ENCODE data around the gene SPEN. TPM values are rescaled to one million over a fixed set of nuclear protein-coding genes. Genes with fewer than 3 reads are reported as not detected.

Gene SPEN
- total and polyA plus RNA-seq, 2 of the 13 experiments (the other 11 are each of a cell fraction or from before 2014, with no cell fraction given): 4.8 to 14.0 TPM

DNA sequence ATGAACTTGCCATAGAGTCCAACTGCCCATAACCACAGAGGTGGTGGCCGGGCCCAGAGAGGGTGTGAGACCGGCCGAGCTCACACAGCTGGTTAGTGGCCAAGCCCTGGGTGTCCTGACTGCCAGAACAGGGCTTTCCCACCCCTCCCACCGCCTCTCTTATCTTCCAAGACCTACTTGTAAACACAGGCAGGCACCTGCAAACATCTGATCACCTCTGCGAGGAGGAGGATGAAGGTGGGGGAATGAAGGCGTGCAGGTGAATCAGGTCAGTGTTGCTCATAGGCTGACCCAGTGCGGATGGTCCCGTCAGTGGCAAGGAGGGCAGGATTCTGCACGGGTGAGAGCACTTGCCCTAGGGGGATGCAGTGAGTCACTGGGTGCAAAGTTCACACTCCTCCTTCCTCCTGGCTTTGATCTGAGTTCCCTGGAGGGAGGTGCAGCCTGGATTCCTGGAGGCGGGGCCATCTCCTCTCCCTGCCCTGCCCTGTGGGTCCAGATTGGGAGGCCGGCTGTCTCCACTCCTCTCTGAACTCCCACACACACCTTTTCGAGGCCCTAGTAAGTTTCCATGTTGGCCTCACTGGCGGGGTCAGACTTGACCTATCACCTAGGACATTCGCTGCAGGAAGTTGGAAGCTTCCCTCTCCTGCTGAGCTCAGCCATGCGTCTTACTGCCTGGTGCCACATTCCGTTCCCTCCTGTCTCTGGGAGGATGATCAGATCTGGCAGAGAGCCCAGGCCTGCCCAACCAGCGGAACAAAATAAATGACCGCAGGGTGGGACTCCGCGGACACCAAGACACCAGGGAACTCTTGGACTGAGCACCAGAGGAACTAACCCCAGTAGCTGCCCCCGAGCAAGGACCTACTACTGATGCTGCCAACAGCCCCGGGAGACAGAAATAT is 47.3 kb upstream of the SPEN start (continued):
- TF ChIP-seq ZNF44 (CRISPR knock-in tag; IDR thresholded peaks at IDR 0.05) (no peak), SNAI1 (CRISPR knock-in tag; IDR thresholded peaks at IDR 0.05; ENCODE audit: borderline replicate concordance) (0 out of 2 replicates have a peak, but pooled peaks have one; percentile 91), ZNF138 (CRISPR knock-in tag; IDR thresholded peaks at IDR 0.05; ENCODE audit: low read depth) (no peak), HINFP (CRISPR knock-in tag; IDR thresholded peaks at IDR 0.05; ENCODE audit: low read depth) (no peak), SMARCE1 (IDR thresholded peaks at IDR 0.05; ENCODE audit: borderline replicate concordance) (peak; percentile 35; the same call in 1 of the 2 replicates), HNF1A (IDR thresholded peaks at IDR 0.05; ENCODE audit: low read depth) (0 out of 2 replicates have a peak, but pooled peaks have one; percentile 59), HNF1A (CRISPR knock-in tag; IDR thresholded peaks at IDR 0.05; ENCODE audit: borderline replicate concordance) (peak; percentile 78; the same call in 1 of the 2 replicates), ARHGAP35 (CRISPR knock-in tag; IDR thresholded peaks at IDR 0.05; ENCODE audit: borderline replicate concordance) (no peak; the same call in 1 of the 2 replicates)
- TF ChIP-seq, protein P1, sequence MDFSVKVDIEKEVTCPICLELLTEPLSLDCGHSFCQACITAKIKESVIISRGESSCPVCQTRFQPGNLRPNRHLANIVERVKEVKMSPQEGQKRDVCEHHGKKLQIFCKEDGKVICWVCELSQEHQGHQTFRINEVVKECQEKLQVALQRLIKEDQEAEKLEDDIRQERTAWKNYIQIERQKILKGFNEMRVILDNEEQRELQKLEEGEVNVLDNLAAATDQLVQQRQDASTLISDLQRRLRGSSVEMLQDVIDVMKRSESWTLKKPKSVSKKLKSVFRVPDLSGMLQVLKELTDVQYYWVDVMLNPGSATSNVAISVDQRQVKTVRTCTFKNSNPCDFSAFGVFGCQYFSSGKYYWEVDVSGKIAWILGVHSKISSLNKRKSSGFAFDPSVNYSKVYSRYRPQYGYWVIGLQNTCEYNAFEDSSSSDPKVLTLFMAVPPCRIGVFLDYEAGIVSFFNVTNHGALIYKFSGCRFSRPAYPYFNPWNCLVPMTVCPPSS (IDR thresholded peaks at IDR 0.05): no peak
- TF ChIP-seq, protein P2, sequence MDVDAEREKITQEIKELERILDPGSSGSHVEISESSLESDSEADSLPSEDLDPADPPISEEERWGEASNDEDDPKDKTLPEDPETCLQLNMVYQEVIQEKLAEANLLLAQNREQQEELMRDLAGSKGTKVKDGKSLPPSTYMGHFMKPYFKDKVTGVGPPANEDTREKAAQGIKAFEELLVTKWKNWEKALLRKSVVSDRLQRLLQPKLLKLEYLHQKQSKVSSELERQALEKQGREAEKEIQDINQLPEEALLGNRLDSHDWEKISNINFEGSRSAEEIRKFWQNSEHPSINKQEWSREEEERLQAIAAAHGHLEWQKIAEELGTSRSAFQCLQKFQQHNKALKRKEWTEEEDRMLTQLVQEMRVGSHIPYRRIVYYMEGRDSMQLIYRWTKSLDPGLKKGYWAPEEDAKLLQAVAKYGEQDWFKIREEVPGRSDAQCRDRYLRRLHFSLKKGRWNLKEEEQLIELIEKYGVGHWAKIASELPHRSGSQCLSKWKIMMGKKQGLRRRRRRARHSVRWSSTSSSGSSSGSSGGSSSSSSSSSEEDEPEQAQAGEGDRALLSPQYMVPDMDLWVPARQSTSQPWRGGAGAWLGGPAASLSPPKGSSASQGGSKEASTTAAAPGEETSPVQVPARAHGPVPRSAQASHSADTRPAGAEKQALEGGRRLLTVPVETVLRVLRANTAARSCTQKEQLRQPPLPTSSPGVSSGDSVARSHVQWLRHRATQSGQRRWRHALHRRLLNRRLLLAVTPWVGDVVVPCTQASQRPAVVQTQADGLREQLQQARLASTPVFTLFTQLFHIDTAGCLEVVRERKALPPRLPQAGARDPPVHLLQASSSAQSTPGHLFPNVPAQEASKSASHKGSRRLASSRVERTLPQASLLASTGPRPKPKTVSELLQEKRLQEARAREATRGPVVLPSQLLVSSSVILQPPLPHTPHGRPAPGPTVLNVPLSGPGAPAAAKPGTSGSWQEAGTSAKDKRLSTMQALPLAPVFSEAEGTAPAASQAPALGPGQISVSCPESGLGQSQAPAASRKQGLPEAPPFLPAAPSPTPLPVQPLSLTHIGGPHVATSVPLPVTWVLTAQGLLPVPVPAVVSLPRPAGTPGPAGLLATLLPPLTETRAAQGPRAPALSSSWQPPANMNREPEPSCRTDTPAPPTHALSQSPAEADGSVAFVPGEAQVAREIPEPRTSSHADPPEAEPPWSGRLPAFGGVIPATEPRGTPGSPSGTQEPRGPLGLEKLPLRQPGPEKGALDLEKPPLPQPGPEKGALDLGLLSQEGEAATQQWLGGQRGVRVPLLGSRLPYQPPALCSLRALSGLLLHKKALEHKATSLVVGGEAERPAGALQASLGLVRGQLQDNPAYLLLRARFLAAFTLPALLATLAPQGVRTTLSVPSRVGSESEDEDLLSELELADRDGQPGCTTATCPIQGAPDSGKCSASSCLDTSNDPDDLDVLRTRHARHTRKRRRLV (CRISPR knock-in tag; IDR thresholded peaks at IDR 0.05): peak; percentile 77; the same call in 1 of the 2 replicates
- TF ChIP-seq, protein P3, sequence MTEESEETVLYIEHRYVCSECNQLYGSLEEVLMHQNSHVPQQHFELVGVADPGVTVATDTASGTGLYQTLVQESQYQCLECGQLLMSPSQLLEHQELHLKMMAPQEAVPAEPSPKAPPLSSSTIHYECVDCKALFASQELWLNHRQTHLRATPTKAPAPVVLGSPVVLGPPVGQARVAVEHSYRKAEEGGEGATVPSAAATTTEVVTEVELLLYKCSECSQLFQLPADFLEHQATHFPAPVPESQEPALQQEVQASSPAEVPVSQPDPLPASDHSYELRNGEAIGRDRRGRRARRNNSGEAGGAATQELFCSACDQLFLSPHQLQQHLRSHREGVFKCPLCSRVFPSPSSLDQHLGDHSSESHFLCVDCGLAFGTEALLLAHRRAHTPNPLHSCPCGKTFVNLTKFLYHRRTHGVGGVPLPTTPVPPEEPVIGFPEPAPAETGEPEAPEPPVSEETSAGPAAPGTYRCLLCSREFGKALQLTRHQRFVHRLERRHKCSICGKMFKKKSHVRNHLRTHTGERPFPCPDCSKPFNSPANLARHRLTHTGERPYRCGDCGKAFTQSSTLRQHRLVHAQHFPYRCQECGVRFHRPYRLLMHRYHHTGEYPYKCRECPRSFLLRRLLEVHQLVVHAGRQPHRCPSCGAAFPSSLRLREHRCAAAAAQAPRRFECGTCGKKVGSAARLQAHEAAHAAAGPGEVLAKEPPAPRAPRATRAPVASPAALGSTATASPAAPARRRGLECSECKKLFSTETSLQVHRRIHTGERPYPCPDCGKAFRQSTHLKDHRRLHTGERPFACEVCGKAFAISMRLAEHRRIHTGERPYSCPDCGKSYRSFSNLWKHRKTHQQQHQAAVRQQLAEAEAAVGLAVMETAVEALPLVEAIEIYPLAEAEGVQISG (CRISPR knock-in tag; IDR thresholded peaks at IDR 0.05): peak; percentile 66; the same call in 1 of the 2 replicates
